Common myeloid progenitor, CD34-positive (primary cell): ENCODE data around the gene NPR1.
A peak's percentile ranks its signal among the peaks of the same experiment; 100 is the strongest.

Source experiments
- CTCF ChIA-PET: fragments of 350-600 bp; sonication (Branson Sonifier 250); formaldehyde crosslinking; loops from one replicate; lab custom pipeline; 2021; ENCODE audit warnings: antibody characterized with exemption; lab: Charles Lee
- POLR2A ChIA-PET: fragments of 350-600 bp; sonication (Branson Sonifier 250); formaldehyde crosslinking; loops from one replicate; lab custom pipeline; 2021; ENCODE audit warnings: antibody characterized with exemption; lab: Charles Lee
- DNase-seq, 3 donors: peaks; one replicate each; pipeline versions ENCODE4 v3.0.0 to v3.0.0-alpha.2; 2013
- H3K27ac ChIP-seq, 2 experiments: 1 replicate in 1 of 2; 2 replicates in 1 of 2; pipeline ENCODE4 v1.7.0; 2013; ENCODE audit warnings: inconsistent platforms in 2 of 2, low read length in 2 of 2, mild to moderate bottlenecking in 2 of 2, low read depth in 1 of 2, moderate library complexity in 1 of 2; ENCODE audit not compliant: severe bottlenecking in 2 of 2, insufficient read depth in 1 of 2, poor library complexity in 1 of 2
- H3K27me3 ChIP-seq, 5 experiments: replicated peaks in 2 of 5; 1 replicate in 3 of 5; 2 replicates in 2 of 5; pipeline versions ENCODE4 v1.6.1 to v1.7.0; 2013; ENCODE audit warnings: low read length in 4 of 5, mild to moderate bottlenecking in 2 of 5, moderate library complexity in 2 of 5, inconsistent platforms in 1 of 5; ENCODE audit not compliant: insufficient read depth in 5 of 5, control insufficient read depth in 4 of 5
- H3K36me3 ChIP-seq, 4 experiments: 1 replicate in 2 of 4; 2 replicates in 2 of 4; pipeline versions ENCODE4 v1.6.1 to v1.7.0; 2013; ENCODE audit warnings: low read length in 3 of 4, control low read depth in 1 of 4, mild to moderate bottlenecking in 1 of 4; ENCODE audit not compliant: control insufficient read depth in 4 of 4, insufficient read depth in 4 of 4
- H3K4me1 ChIP-seq, 4 experiments: 1 replicate in 3 of 4; 2 replicates in 1 of 4; pipeline versions ENCODE4 v1.6.1 to v1.7.1; 2013; ENCODE audit warnings: low read length in 3 of 4, mild to moderate bottlenecking in 3 of 4, control low read depth in 1 of 4, inconsistent platforms in 1 of 4, moderate library complexity in 1 of 4; ENCODE audit not compliant: control insufficient read depth in 4 of 4, insufficient read depth in 4 of 4; ENCODE audit errors: control extremely low read depth in 1 of 4
- H3K4me3 ChIP-seq, 7 experiments: 1 replicate in 4 of 7; 2 replicates in 3 of 7; pipeline versions ENCODE4 v1.5.1 to v1.7.0; 2013; ENCODE audit warnings: mild to moderate bottlenecking in 7 of 7, low read length in 6 of 7, moderate library complexity in 6 of 7, inconsistent platforms in 2 of 7, low read depth in 2 of 7, control low read depth in 1 of 7; ENCODE audit not compliant: insufficient read depth in 4 of 7, control insufficient read depth in 1 of 7; ENCODE audit errors: extremely low read depth in 1 of 7
- H3K9me3 ChIP-seq, 5 experiments: 1 replicate in 4 of 5; 2 replicates in 1 of 5; pipeline versions ENCODE4 v1.6.1 to v1.7.1; 2013; ENCODE audit warnings: low read length in 4 of 5, mild to moderate bottlenecking in 2 of 5, inconsistent platforms in 1 of 5, low read depth in 1 of 5, moderate library complexity in 1 of 5; ENCODE audit not compliant: control insufficient read depth in 4 of 5, insufficient read depth in 2 of 5; ENCODE audit errors: control extremely low read depth in 1 of 5
- WGBS: methylation state at CpG from one replicate; pipeline ENCODE4 v1.1.5; 2013; ENCODE audit not compliant: insufficient coverage; 5-methylcytosine and 5-hydroxymethylcytosine counted together

NPR1 gene

GRCh38 chr1:153640861-153641260 lies 37.6 kb upstream of the NPR1 start:
- no peaks in the 10 kb centered on the region for H3K27me3 ChIP-seq
- no peaks in the 10 kb centered on the region for H3K9me3 ChIP-seq
- ChIA-PET CTCF (interaction anchor here (1.2 to 1.5 kb wide), 2 partner anchors 12 to 13 kb away, joined by 3 to 4 read pairs; partner anchors contain the start of genes S100A1 and S100A13), POLR2A (no interaction called here)
- H3K4me3 ChIP-seq, result no peak overlapping the region
- no peak for DNase-seq
- no peak overlapping the region for H3K27ac ChIP-seq
- peaks cover 30 to 98% (median 74%) of the 10 kb centered on the region in 4 experiments for H3K36me3 ChIP-seq
- 100% methylated on average over 2 of the region's 6 CpGs for WGBS
- peaks cover 0 to 3% (median 1%) of the 10 kb centered on the region in 4 experiments for H3K4me1 ChIP-seq

GRCh38 chr1:153642161-153642560 lies 36.3 kb upstream of the NPR1 start:
- CTCF ChIA-PET, result interaction anchor here (1.6 kb wide), 1 partner anchor 34 kb away, joined by 8 read pairs; no protein-coding TSS in a partner anchor
- 93% methylated on average over 6 of the region's 11 CpGs for WGBS
- POLR2A ChIA-PET, result no interaction called here
- Histone ChIP-seq H3K9me3 (no peaks in the 10 kb centered on the region), H3K4me1 (no peaks in the 10 kb centered on the region), H3K36me3 (peaks cover 20 to 98% (median 67%) of the 10 kb centered on the region in 4 experiments), H3K27ac (peak overlapping the region in 1 of 2 experiments; percentile 47), H3K27me3 (no peaks in the 10 kb centered on the region), H3K4me3 (no peak overlapping the region)
- no peak for DNase-seq

GRCh38 chr1:153643100-153643499 lies 35.4 kb upstream of the NPR1 start:
- ChIA-PET POLR2A (interaction anchor here (1.1 kb wide), 1 partner anchor 9 kb away, joined by 6 read pairs; the partner anchor contains the start of gene CHTOP), CTCF (interaction anchor here (0.8 to 3.3 kb wide), 9 partner anchors 9 to 73 kb away, joined by 3 to 15 read pairs (median 4); partner anchors contain the start of genes CHTOP, S100A1 and S100A13)
- no peak for DNase-seq
- no CpG with 5 or more reads among the region's 11 CpGs for WGBS
- H3K27ac ChIP-seq, result peak overlapping the region in 1 of 2 experiments; percentile 19
- H3K36me3 ChIP-seq, result peaks cover 17 to 92% (median 62%) of the 10 kb centered on the region in 4 experiments
- H3K27me3 ChIP-seq, result no peaks in the 10 kb centered on the region
- no peak overlapping the region for H3K4me3 ChIP-seq
- no peaks in the 10 kb centered on the region for H3K9me3 ChIP-seq
- H3K4me1 ChIP-seq, result no peaks in the 10 kb centered on the region

GRCh38 chr1:153643816-153644215 lies 34.7 kb upstream of the NPR1 start:
- no peaks in the 10 kb centered on the region for H3K27me3 ChIP-seq
- H3K9me3 ChIP-seq, result no peaks in the 10 kb centered on the region
- ChIA-PET POLR2A (no interaction called here), CTCF (interaction anchor here (0.9 to 3.3 kb wide), 7 partner anchors 9 to 73 kb away, joined by 3 to 15 read pairs (median 8); partner anchors contain the start of genes CHTOP, S100A1 and S100A13)
- H3K36me3 ChIP-seq, result peaks cover 17 to 85% (median 55%) of the 10 kb centered on the region in 4 experiments
- H3K27ac ChIP-seq, result peak overlapping the region in 1 of 2 experiments; percentile 37
- DNase-seq, result no peak
- H3K4me3 ChIP-seq, result no peak overlapping the region
- no peaks in the 10 kb centered on the region for H3K4me1 ChIP-seq

GRCh38 chr1:153646672-153647345 lies 31.7 kb upstream of the NPR1 start:
- Histone ChIP-seq H3K27me3 (no peaks in the 10 kb centered on the region), H3K36me3 (peaks cover 13 to 55% (median 40%) of the 10 kb centered on the region in 4 experiments), H3K4me1 (peaks cover 0 to 7% (median 2%) of the 10 kb centered on the region in 4 experiments), H3K4me3 (no peak overlapping the region), H3K9me3 (no peaks in the 10 kb centered on the region), H3K27ac (no peak overlapping the region)
- ChIA-PET POLR2A (interaction anchor here (2.2 kb wide), 1 partner anchor 13 kb away, joined by 9 read pairs; the partner anchor contains the start of gene CHTOP), CTCF (interaction anchor here (2.0 to 2.7 kb wide), 2 partner anchors 11 to 19 kb away, joined by 7 to 10 read pairs; partner anchors contain the start of genes S100A1 and S100A13)
- no peak for DNase-seq
- WGBS, result 89% methylated on average over 4 of the region's 5 CpGs

GRCh38 chr1:153647346-153647714 lies 31.2 kb upstream of the NPR1 start:
- no peak for DNase-seq
- no peak overlapping the region for H3K27ac ChIP-seq
- ChIA-PET CTCF (interaction anchor here (1.5 to 2.7 kb wide), 2 partner anchors 13 to 19 kb away, joined by 4 to 10 read pairs; partner anchors contain the start of genes CHTOP, S100A1 and S100A13), POLR2A (interaction anchor here (0.6 to 2.2 kb wide), 2 partner anchors 13 to 168 kb away, joined by 5 to 9 read pairs; partner anchors contain the start of gene CHTOP)
- no peaks in the 10 kb centered on the region for H3K27me3 ChIP-seq
- 90% methylated on average over 1 of the region's 2 CpGs for WGBS
- peaks cover 8 to 50% (median 35%) of the 10 kb centered on the region in 4 experiments for H3K36me3 ChIP-seq
- H3K9me3 ChIP-seq, result no peaks in the 10 kb centered on the region
- H3K4me3 ChIP-seq, result no peak overlapping the region
- H3K4me1 ChIP-seq, result peaks cover 0 to 7% (median 2%) of the 10 kb centered on the region in 4 experiments
